ENCODE results near the gene NRCAM. TPM values are rescaled to one million over a fixed set of nuclear protein-coding genes. Genes with fewer than 3 reads are reported as not detected.

NRCAM gene
- polyA plus RNA-seq, 1 donor = 11.8 TPM

DNA sequence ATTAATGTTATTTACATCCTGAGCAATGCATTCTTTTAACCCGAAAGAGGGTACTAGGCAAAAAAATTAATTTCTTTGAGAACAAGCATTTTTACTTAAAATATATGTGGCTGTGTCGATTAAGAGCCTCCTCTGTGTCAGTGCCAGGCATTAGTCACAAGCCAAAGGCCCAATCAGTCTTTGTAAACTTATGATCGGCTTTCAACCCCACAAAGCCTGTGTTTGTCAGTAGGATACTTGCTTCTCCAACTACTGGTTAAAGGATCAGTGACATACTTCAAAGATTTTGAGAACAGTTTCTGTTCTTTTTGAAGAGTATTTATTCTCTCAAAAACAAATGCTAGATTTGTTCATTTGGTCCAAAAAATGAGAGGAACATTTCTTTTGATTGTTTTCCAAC is 159.3 kb downstream of the NRCAM start:
- WGBS (ENCODE audit: insufficient coverage, low lambda C conversion rate) = 50% methylated on average over 1 of the region's 3 CpGs
- Histone ChIP-seq H3K4me3 (ENCODE audit: low read length) (no peak overlapping the region), H3K36me3 (ENCODE audit: control insufficient read depth, insufficient read depth, low read length) (no peaks in the 10 kb centered on the region), H3K4me1 (ENCODE audit: control insufficient read depth, insufficient read depth, low read length) (peaks cover 8% of the 10 kb centered on the region), H3K9me3 (ENCODE audit: control insufficient read depth, low read depth, low read length) (no peaks in the 10 kb centered on the region), H3K27me3 (ENCODE audit: control insufficient read depth, insufficient read depth, low read length) (no peaks in the 10 kb centered on the region), H3K27ac (ENCODE audit: low read length) (no peak overlapping the region)
- no peak for DNase-seq

GRCh38 chr7:108294595-108294994 is 161.6 kb downstream of the NRCAM start:
- Histone ChIP-seq H3K4me1 (ENCODE audit: control insufficient read depth, insufficient read depth, low read length) (peaks cover 21% of the 10 kb centered on the region), H3K27me3 (ENCODE audit: control insufficient read depth, insufficient read depth, low read length) (no peaks in the 10 kb centered on the region), H3K4me3 (ENCODE audit: low read length) (no peak overlapping the region), H3K9me3 (ENCODE audit: control insufficient read depth, low read depth, low read length) (no peaks in the 10 kb centered on the region), H3K36me3 (ENCODE audit: control insufficient read depth, insufficient read depth, low read length) (no peaks in the 10 kb centered on the region), H3K27ac (ENCODE audit: low read length) (no peak overlapping the region)
- DNase-seq = no peak
- 58% methylated on average over 2 of the region's 4 CpGs for WGBS (ENCODE audit: insufficient coverage, low lambda C conversion rate)

GRCh38 chr7:108293149-108293612 is 163.1 kb downstream of the NRCAM start:
- no peak for DNase-seq
- H3K4me1 ChIP-seq (ENCODE audit: control insufficient read depth, insufficient read depth, low read length) = peaks cover 19% of the 10 kb centered on the region
- no peaks in the 10 kb centered on the region for H3K27me3 ChIP-seq (ENCODE audit: control insufficient read depth, insufficient read depth, low read length)
- no peak overlapping the region for H3K4me3 ChIP-seq (ENCODE audit: low read length)
- no peaks in the 10 kb centered on the region for H3K36me3 ChIP-seq (ENCODE audit: control insufficient read depth, insufficient read depth, low read length)
- no peaks in the 10 kb centered on the region for H3K9me3 ChIP-seq (ENCODE audit: control insufficient read depth, low read depth, low read length)
- H3K27ac ChIP-seq (ENCODE audit: low read length) = no peak overlapping the region
- 58% methylated on average over 5 of the region's 7 CpGs for WGBS (ENCODE audit: insufficient coverage, low lambda C conversion rate)

GRCh38 chr7:108292541-108292940 is 163.7 kb downstream of the NRCAM start:
- Histone ChIP-seq H3K4me1 (ENCODE audit: control insufficient read depth, insufficient read depth, low read length) (peaks cover 19% of the 10 kb centered on the region), H3K27ac (ENCODE audit: low read length) (no peak overlapping the region), H3K4me3 (ENCODE audit: low read length) (no peak overlapping the region), H3K36me3 (ENCODE audit: control insufficient read depth, insufficient read depth, low read length) (no peaks in the 10 kb centered on the region), H3K27me3 (ENCODE audit: control insufficient read depth, insufficient read depth, low read length) (no peaks in the 10 kb centered on the region), H3K9me3 (ENCODE audit: control insufficient read depth, low read depth, low read length) (no peaks in the 10 kb centered on the region)
- WGBS (ENCODE audit: insufficient coverage, low lambda C conversion rate) = 62% methylated on average over 3 of the region's 3 CpGs
- no peak for DNase-seq

GRCh38 chr7:108291791-108292440 is 164.3 kb downstream of the NRCAM start:
- H3K27ac ChIP-seq (ENCODE audit: low read length) = no peak overlapping the region
- no peak for DNase-seq
- WGBS (ENCODE audit: insufficient coverage, low lambda C conversion rate) = 85% methylated on average over 2 of the region's 5 CpGs

GRCh38 chr7:108291152-108291508 is 165.1 kb downstream of the NRCAM start:
- H3K4me3 ChIP-seq (ENCODE audit: low read length) = no peak overlapping the region
- 91% methylated on average over 1 of the region's 1 CpG for WGBS (ENCODE audit: insufficient coverage, low lambda C conversion rate)
- peak overlapping the region; percentile 47 for H3K27ac ChIP-seq (ENCODE audit: low read length)
- peaks cover 19% of the 10 kb centered on the region for H3K4me1 ChIP-seq (ENCODE audit: control insufficient read depth, insufficient read depth, low read length)
- H3K9me3 ChIP-seq (ENCODE audit: control insufficient read depth, low read depth, low read length) = no peaks in the 10 kb centered on the region
- no peak for DNase-seq
- no peaks in the 10 kb centered on the region for H3K36me3 ChIP-seq (ENCODE audit: control insufficient read depth, insufficient read depth, low read length)
- no peaks in the 10 kb centered on the region for H3K27me3 ChIP-seq (ENCODE audit: control insufficient read depth, insufficient read depth, low read length)

More at GRCh38 chr7:108291791-108292440, 164.3 kb downstream of the NRCAM start:
- H3K4me1 ChIP-seq (ENCODE audit: control insufficient read depth, insufficient read depth, low read length) = peaks cover 19% of the 10 kb centered on the region
- no peaks in the 10 kb centered on the region for H3K27me3 ChIP-seq (ENCODE audit: control insufficient read depth, insufficient read depth, low read length)
- H3K36me3 ChIP-seq (ENCODE audit: control insufficient read depth, insufficient read depth, low read length) = no peaks in the 10 kb centered on the region
- H3K9me3 ChIP-seq (ENCODE audit: control insufficient read depth, low read depth, low read length) = no peaks in the 10 kb centered on the region
- H3K4me3 ChIP-seq (ENCODE audit: low read length) = no peak overlapping the region

DNA sequence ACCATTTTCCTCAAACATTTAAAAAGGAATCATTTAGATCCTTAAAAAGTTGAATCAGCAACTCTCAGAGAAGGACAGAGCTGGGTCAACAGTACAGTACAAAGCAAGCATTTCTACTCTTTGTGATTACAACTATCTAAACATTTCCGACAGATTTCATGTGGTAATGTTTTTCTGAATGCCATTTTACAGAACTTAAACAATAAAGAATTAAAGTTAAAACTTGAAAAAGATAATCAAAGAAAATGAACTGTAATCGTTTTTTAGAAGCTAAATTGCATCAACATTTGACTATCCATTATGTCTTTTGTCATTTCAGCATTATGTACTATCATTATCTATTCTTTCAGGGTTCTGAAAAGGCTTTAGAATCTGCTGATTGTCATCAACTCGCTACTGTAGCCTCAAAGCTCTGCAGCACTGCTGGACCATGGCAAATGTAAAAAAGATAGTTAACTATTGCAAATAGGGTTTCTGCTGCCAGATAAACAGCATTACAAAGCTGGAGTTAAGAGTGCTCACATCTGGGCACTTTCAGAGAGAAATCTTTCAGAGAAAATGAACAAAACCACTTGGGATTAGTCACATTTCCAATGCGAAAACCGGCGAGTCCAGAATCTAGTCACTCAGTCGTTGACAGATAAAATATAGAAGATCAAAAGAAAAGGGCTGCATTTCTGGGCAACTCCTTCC is 165.6 kb downstream of the NRCAM start:
- no peaks in the 10 kb centered on the region for H3K9me3 ChIP-seq (ENCODE audit: control insufficient read depth, low read depth, low read length)
- 31% methylated on average over 6 of the region's 7 CpGs for WGBS (ENCODE audit: insufficient coverage, low lambda C conversion rate)
- DNase-seq = no peak
- no peaks in the 10 kb centered on the region for H3K36me3 ChIP-seq (ENCODE audit: control insufficient read depth, insufficient read depth, low read length)
- peak overlapping the region; percentile 4 for H3K4me3 ChIP-seq (ENCODE audit: low read length)
- peaks cover 19% of the 10 kb centered on the region for H3K4me1 ChIP-seq (ENCODE audit: control insufficient read depth, insufficient read depth, low read length)
- H3K27me3 ChIP-seq (ENCODE audit: control insufficient read depth, insufficient read depth, low read length) = no peaks in the 10 kb centered on the region
- H3K27ac ChIP-seq (ENCODE audit: low read length) = peak overlapping the region; percentile 47

GRCh38 chr7:108289852-108290251 is 166.4 kb downstream of the NRCAM start:
- H3K4me1 ChIP-seq (ENCODE audit: control insufficient read depth, insufficient read depth, low read length) = peaks cover 19% of the 10 kb centered on the region
- H3K4me3 ChIP-seq (ENCODE audit: low read length) = no peak overlapping the region
- no peaks in the 10 kb centered on the region for H3K27me3 ChIP-seq (ENCODE audit: control insufficient read depth, insufficient read depth, low read length)
- no peaks in the 10 kb centered on the region for H3K9me3 ChIP-seq (ENCODE audit: control insufficient read depth, low read depth, low read length)
- no peaks in the 10 kb centered on the region for H3K36me3 ChIP-seq (ENCODE audit: control insufficient read depth, insufficient read depth, low read length)
- peak overlapping the region; percentile 47 for H3K27ac ChIP-seq (ENCODE audit: low read length)
- DNase-seq = peak in 1 of 2 donors; percentile 31
- no CpG with 5 or more reads among the region's 1 CpG for WGBS (ENCODE audit: insufficient coverage, low lambda C conversion rate)

DNA sequence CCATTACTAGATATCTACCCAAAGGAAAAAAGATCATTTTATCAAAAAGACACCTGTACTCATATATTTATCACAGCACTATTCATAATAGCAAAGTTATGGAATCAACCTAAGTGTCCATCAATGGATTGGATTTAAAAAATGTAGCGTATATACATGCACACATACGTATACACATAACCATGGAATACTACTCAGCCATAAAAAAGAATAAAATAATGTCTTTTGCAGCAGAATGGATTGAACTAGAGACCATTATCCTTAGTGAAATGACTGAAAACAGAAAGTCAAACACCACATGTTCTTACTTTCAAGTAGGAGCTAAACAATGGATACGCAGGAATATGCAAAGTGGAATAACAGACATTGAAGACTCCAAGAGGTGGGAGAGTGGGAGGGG is 168.4 kb downstream of the NRCAM start:
- Histone ChIP-seq H3K4me1 (ENCODE audit: control insufficient read depth, insufficient read depth, low read length) (peaks cover 19% of the 10 kb centered on the region), H3K4me3 (ENCODE audit: low read length) (no peak overlapping the region), H3K9me3 (ENCODE audit: control insufficient read depth, low read depth, low read length) (no peaks in the 10 kb centered on the region), H3K36me3 (ENCODE audit: control insufficient read depth, insufficient read depth, low read length) (no peaks in the 10 kb centered on the region), H3K27ac (ENCODE audit: low read length) (no peak overlapping the region), H3K27me3 (ENCODE audit: control insufficient read depth, insufficient read depth, low read length) (no peaks in the 10 kb centered on the region)
- 100% methylated on average over 2 of the region's 3 CpGs for WGBS (ENCODE audit: insufficient coverage, low lambda C conversion rate)
- DNase-seq = no peak

- peaks cover 12% of the 10 kb centered on the region for H3K4me1 ChIP-seq (ENCODE audit: control insufficient read depth, insufficient read depth, low read length)
- H3K27me3 ChIP-seq (ENCODE audit: control insufficient read depth, insufficient read depth, low read length) = no peaks in the 10 kb centered on the region
- no peaks in the 10 kb centered on the region for H3K36me3 ChIP-seq (ENCODE audit: control insufficient read depth, insufficient read depth, low read length)
- DNase-seq = no peak
- no peak overlapping the region for H3K4me3 ChIP-seq (ENCODE audit: low read length)
- 100% methylated on average over 4 of the region's 9 CpGs for WGBS (ENCODE audit: insufficient coverage, low lambda C conversion rate)
- no peak overlapping the region for H3K27ac ChIP-seq (ENCODE audit: low read length)
- no peaks in the 10 kb centered on the region for H3K9me3 ChIP-seq (ENCODE audit: control insufficient read depth, low read depth, low read length)
Measured at GRCh38 chr7:108286290-108286904, 169.8 kb downstream of the NRCAM start.

All from large intestine (tissue), 3 donors.